Ascending aorta (tissue), 2 donors: ENCODE results near the gene A4GALT. TPM values are rescaled to one million over a fixed set of nuclear protein-coding genes. Genes with fewer than 3 reads are reported as not detected.
A peak's percentile ranks its signal among the peaks of the same experiment; 100 is the strongest.

Experiments used
- DNase-seq, 2 donors: peaks; one replicate each; pipeline ENCODE4 v3.0.0-alpha.2; 2019; ENCODE audit warnings: low spot score in 2 of 2
- H3K27ac ChIP-seq, 2 donors: fragments of 200-600 bp; sonication (generic); one replicate each; pipeline ENCODE4 v1.5.1; 2016 to 2017; ENCODE audit warnings: mild to moderate bottlenecking in 1 of 2
- H3K27me3 ChIP-seq: fragments of 200-600 bp; sonication (generic); one replicate; pipeline ENCODE4 v1.5.1; 2017
- H3K36me3 ChIP-seq, 2 donors: fragments of 200-600 bp; sonication (generic); one replicate each; pipeline ENCODE4 v1.5.1; 2016
- H3K4me1 ChIP-seq, 2 donors: fragments of 200-600 bp; sonication (generic); one replicate each; pipeline ENCODE4 v1.5.1; 2016 to 2017; ENCODE audit warnings: mild to moderate bottlenecking in 1 of 2
- H3K4me3 ChIP-seq, 2 donors: fragments of 200-600 bp; sonication (generic); one replicate each; pipeline ENCODE4 v1.5.1; 2016 to 2017; ENCODE audit warnings: mild to moderate bottlenecking in 1 of 2
- H3K9me3 ChIP-seq, 2 donors: fragments of 200-600 bp; sonication (generic); one replicate each; pipeline ENCODE4 v1.5.1; 2016
- CTCF ChIP-seq, 3 experiments: fragments of 200-600 bp in 2 of 3; fragments of 450-650 bp in 1 of 3; sonication (generic) in 2 of 3; IDR thresholded peaks; one replicate each; pipeline ENCODE4 v1.5.1; 2016 to 2019; ENCODE audit warnings: antibody characterized with exemption in 3 of 3, mild to moderate bottlenecking in 1 of 3, moderate library complexity in 1 of 3
- intact Hi-C: fragments of 100-400 bp; cut with DNase I; formaldehyde crosslinking; loops from one replicate; pipeline ENCODE4 v1.15.1; 2023
- total RNA-seq: library from RNA; depleted of rRNA; stranded (reverse); fragments of >200 nt; gene quantifications from one replicate; pipeline ENCODE4 v1.1.0, GENCODE V29; 2016

Gene A4GALT, protein sequence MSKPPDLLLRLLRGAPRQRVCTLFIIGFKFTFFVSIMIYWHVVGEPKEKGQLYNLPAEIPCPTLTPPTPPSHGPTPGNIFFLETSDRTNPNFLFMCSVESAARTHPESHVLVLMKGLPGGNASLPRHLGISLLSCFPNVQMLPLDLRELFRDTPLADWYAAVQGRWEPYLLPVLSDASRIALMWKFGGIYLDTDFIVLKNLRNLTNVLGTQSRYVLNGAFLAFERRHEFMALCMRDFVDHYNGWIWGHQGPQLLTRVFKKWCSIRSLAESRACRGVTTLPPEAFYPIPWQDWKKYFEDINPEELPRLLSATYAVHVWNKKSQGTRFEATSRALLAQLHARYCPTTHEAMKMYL
- 85.1 TPM for total RNA-seq

DNA sequence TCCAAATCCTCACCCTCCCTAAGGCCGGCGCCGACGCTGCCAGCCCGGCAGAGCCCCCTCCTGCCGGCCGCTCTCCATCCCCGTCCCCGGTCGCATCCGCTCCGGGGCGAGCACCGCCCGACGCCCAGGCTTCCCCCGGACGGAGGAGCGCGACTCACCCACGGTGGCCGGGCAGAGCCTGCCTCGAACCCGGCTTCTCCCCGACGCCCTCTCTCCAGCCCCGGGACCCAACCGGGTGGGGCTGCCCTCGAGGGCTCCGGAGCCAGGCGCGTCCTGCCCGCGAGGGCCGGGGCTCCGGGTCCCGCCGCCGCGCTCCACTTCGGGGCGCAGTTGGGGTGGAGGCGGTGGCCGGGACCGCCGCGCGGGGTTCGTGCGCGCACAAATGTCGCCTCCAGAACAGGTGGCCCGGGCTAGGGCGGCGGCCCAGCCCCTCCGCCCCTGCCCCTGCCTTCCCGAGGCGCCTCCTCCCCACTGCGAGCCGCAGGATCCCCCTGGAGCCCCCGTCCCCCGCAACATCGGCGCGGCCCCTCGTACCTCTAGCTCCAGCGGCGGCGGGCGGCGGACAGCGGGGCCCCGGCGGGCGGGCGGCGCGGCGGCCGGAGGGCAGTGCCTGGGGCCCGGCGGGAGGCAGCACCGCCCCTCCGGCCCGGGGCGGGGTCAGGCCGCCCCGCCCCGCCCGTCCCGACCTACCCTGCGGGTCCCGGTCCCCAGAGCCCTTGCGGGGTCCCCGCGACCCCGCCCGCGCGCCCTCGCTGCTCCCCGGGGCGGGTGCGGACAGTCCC is at the start of gene A4GALT:
Gene A4GALT, minus strand, starts transcription at position 608 of the 782 bp plus-strand sequence. CDS start 26,919 bp downstream, outside the sequence.
- Histone ChIP-seq H3K27me3 (no peaks in the 10 kb centered on the region), H3K4me1 (peaks cover 0 to 8% of the 10 kb centered on the region in 2 donors), H3K36me3 (no peaks in the 10 kb centered on the region), H3K9me3 (no peaks in the 10 kb centered on the region), H3K4me3 (peak within 1 kb of the TSS; percentile 93), H3K27ac (peak within 1 kb of the TSS; percentile 90)
- intact Hi-C loops, result loop anchor here (1.0 to 2.0 kb wide), 2 partner anchors 24 to 58 kb away; no protein-coding TSS in a partner anchor
- TF ChIP-seq CTCF (IDR thresholded peaks at IDR 0.05), result no peak
- no peak for DNase-seq

- Histone ChIP-seq H3K27me3 (no peaks in the 10 kb centered on the region), H3K4me1 (peaks cover 0 to 10% of the 10 kb centered on the region in 2 donors), H3K9me3 (no peaks in the 10 kb centered on the region), H3K4me3 (peak overlapping the region in 1 of 2 donors; percentile 47), H3K36me3 (no peaks in the 10 kb centered on the region), H3K27ac (no peak overlapping the region)
- no peak for DNase-seq
- TF ChIP-seq CTCF (IDR thresholded peaks at IDR 0.05), result no peak
- intact Hi-C loops, result no loop called here
These were observed 49.7 kb upstream of the A4GALT start for GRCh38 chr22:42770448-42770726.

DNA sequence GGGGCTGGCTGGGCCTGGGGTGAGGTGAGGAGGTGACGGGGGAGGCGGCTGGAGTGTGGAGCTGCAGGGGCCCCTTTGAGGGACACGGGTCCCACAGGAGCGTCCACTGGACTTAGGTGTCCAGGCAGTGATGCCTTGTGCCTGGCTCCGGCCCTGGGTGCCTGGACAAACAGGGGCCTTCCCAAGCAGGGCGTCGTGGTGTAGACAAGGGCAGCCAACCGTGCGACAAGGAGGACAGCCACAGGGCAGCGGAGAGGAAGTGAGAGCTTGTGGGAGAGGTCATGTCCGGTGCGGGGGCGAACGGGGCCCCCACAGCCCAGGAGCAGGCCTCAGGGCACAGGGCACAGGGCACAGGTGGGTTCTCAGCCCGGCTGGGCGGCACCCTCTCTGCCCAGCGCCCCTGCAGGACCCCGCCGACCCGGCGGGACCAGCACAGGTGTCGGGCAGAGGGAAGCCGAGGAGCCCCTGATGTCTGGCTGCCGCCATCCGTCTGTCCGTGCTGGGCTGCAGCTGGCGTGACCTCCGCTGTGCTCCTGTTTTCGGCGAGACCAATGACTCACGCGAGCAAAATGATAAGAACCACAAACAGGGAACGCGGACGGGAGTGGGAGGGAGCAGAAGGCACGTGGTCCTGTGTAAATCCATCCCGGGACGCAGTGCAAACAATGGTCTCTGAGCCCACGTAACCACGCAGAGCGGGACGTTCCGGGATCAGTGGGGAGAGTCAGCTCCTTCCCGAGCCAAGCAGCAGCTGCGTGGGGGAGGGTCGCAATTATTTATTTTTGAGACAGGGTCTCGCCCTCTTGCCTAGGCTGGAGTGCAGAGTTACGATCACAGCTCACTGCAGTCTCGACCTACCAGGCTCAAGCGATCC is 49.1 kb upstream of the A4GALT start:
- Histone ChIP-seq H3K9me3 (no peaks in the 10 kb centered on the region), H3K27me3 (no peaks in the 10 kb centered on the region), H3K4me3 (peak overlapping the region; percentile 39 to 47), H3K36me3 (no peaks in the 10 kb centered on the region), H3K4me1 (peaks cover 0 to 10% of the 10 kb centered on the region in 2 donors), H3K27ac (no peak overlapping the region)
- DNase-seq, result peak; percentile 24 to 86
- intact Hi-C loops, result no loop called here
- no peak for TF ChIP-seq CTCF (IDR thresholded peaks at IDR 0.05)

DNA sequence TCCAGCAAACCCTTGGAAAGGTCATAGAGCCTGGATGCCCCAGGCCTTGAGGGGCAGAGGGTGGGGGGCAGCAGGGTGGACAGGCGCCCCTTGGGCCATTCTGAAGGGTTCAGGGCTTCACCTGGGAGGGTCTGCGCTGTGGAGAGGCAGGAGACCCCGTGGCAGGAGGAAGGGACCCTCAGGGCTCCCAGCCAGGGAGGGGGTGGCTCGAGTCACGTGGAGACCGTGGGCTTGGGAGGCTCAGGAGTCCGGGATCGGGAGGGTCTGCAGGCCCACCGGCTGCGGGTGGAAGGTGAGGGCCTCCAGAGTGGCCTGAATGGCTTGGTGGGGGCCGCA is 48.5 kb upstream of the A4GALT start:
- Histone ChIP-seq H3K4me1 (peaks cover 0 to 10% of the 10 kb centered on the region in 2 donors), H3K4me3 (no peak overlapping the region), H3K27ac (no peak overlapping the region), H3K36me3 (no peaks in the 10 kb centered on the region), H3K27me3 (no peaks in the 10 kb centered on the region), H3K9me3 (no peaks in the 10 kb centered on the region)
- no peak for TF ChIP-seq CTCF (IDR thresholded peaks at IDR 0.05)
- no peak for DNase-seq
- intact Hi-C loops, result no loop called here

- Histone ChIP-seq H3K4me3 (no peak overlapping the region), H3K4me1 (peaks cover 0 to 10% of the 10 kb centered on the region in 2 donors), H3K27ac (no peak overlapping the region), H3K36me3 (no peaks in the 10 kb centered on the region), H3K9me3 (no peaks in the 10 kb centered on the region), H3K27me3 (no peaks in the 10 kb centered on the region)
- intact Hi-C loops, result no loop called here
- no peak for DNase-seq
- no peak for TF ChIP-seq CTCF (IDR thresholded peaks at IDR 0.05)
These were observed 47.8 kb upstream of the A4GALT start for GRCh38 chr22:42768385-42769035.
